Panc1 (cell line): Measurements from ENCODE around the gene FH. TPM values are rescaled to one million over a fixed set of nuclear protein-coding genes. Genes with fewer than 3 reads are reported as not detected.

Experiments used
- ATAC-seq: fragments of 200-7000 bp; cut with Tn5 transposase; 2 replicates; pipeline ENCODE4 v1.9.1; 2020; ENCODE audit warnings: mild to moderate bottlenecking, moderate library complexity
- BruUV-seq: library from RNA; stranded (reverse); fragments of 400-500 nt; replicated peaks from 2 replicates; lab custom pipeline; 2021; lab: Mats Ljungman, UMichigan
- CTCF ChIA-PET: fragments of 300-600 bp; sonication (Branson Sonifier 250); formaldehyde crosslinking; loops from one replicate; lab custom pipeline; 2022; ENCODE audit warnings: antibody characterized with exemption; lab: Charles Lee
- POLR2A ChIA-PET: fragments of 300-600 bp; sonication (Branson Sonifier 250); formaldehyde crosslinking; loops from one replicate; lab custom pipeline; 2022; ENCODE audit warnings: antibody characterized with exemption; lab: Charles Lee
- DNase-seq: peaks from one replicate; pipeline ENCODE4 v3.0.0-alpha.2; 2010; ENCODE audit warnings: low read depth, low spot score
- H3K27ac ChIP-seq: 2 replicates; pipeline ENCODE4 v1.5.1; 2011; ENCODE audit warnings: mild to moderate bottlenecking, low read length, inconsistent platforms
- H3K27me3 ChIP-seq: fragments of 200-500 bp; sonication (Bioruptor generic); 2 replicates; pipeline ENCODE4 v1.6.0; 2014; ENCODE audit warnings: low read length, inconsistent platforms; ENCODE audit not compliant: control insufficient read depth, insufficient read depth
- H3K36me3 ChIP-seq: fragments of 200-500 bp; sonication (Bioruptor generic); 2 replicates; pipeline ENCODE4 v1.5.1; 2014; ENCODE audit warnings: inconsistent platforms, mild to moderate bottlenecking, low read length, moderate library complexity; ENCODE audit not compliant: control insufficient read depth, insufficient read depth
- H3K4me1 ChIP-seq: 2 replicates; pipeline ENCODE4 v1.5.1; 2011; ENCODE audit warnings: inconsistent platforms, mild to moderate bottlenecking, low read length, moderate library complexity; ENCODE audit not compliant: control insufficient read depth, insufficient read depth
- H3K4me3 ChIP-seq, 2 experiments: 2 replicates each; pipeline ENCODE4 v1.5.1; 2011 to 2012; ENCODE audit warnings: low read depth in 2 of 2, low read length in 2 of 2, mild to moderate bottlenecking in 2 of 2, inconsistent platforms in 1 of 2, moderate library complexity in 1 of 2
- H3K9me3 ChIP-seq: fragments of 200-500 bp; sonication (Bioruptor generic); 2 replicates; pipeline ENCODE4 v1.5.1; 2014; ENCODE audit warnings: low read depth, mild to moderate bottlenecking, inconsistent platforms, low read length, moderate library complexity; ENCODE audit not compliant: control insufficient read depth, insufficient read depth
- POLR2AphosphoS5 ChIP-seq: IDR thresholded peaks from 2 replicates; pipeline ENCODE4 v1.6.1; 2012; ENCODE audit warnings: mild to moderate bottlenecking, low read depth, low read length, moderate library complexity
- SIN3A ChIP-seq: IDR thresholded peaks from 2 replicates; pipeline ENCODE4 v1.6.1; 2012; ENCODE audit warnings: low read depth, mild to moderate bottlenecking, low read length, moderate library complexity, borderline replicate concordance; ENCODE audit not compliant: insufficient read depth
- TCF7L2 ChIP-seq: IDR thresholded peaks from 2 replicates; pipeline ENCODE4 v1.6.1; 2011; ENCODE audit warnings: mild to moderate bottlenecking, low read depth, low read length, inconsistent platforms
- in situ Hi-C: cut with HindIII; loops from 2 replicates; pipeline ENCODE4 v1.10.0; 2016; ENCODE audit warnings: low sequenced_read_pairs, low pct_unique_long_range_greater_than_20kb
- intact Hi-C: fragments of 100-400 bp; cut with micrococcal nuclease; formaldehyde crosslinking; loops from one replicate; pipeline ENCODE4 v1.10.0; 2022; ENCODE audit not compliant: unreplicated experiment
- total RNA-seq: library from RNA; stranded (reverse); gene quantifications from one replicate; pipeline ENCODE4 v1.2.1, GENCODE V29; 2021; ENCODE audit not compliant: unreplicated experiment
- TF ChIP-seq, protein P1 (sequence below), 2 experiments: IDR thresholded peaks; 2 replicates each; pipeline ENCODE4 v1.6.1; 2011 to 2012; ENCODE audit warnings: low read depth in 2 of 2, control low read depth in 1 of 2, low read length in 1 of 2, mild to moderate bottlenecking in 1 of 2, moderate library complexity in 1 of 2; ENCODE audit not compliant: insufficient read depth in 1 of 2
- TF ChIP-seq, protein P2 (sequence below): fragments of 450-650 bp; IDR thresholded peaks from 2 replicates; pipeline ENCODE4 v1.5.1; 2017; ENCODE audit warnings: mild to moderate bottlenecking

Gene FH
- total RNA-seq, 1 experiment from 2014 or later = 87.1 TPM

DNA sequence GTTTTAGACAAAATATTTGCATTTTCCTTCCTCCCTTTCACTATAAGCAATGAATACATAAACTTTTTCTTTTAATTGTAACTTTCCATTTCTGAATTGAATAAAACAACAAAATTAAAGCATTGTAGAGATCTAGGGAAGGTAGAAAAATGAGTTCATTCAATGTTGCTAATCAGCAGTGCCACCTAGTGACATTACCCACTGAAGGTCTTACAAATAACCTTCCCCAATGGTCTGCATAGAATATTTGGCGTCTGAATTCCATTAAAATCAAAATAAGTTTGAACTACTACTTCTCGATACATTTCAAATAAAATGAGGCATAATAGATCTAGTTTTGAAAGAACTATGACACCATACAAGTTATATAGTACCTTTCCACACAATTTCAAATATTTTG, 19.6 kb downstream of the FH start:
- in situ Hi-C loops (no loop called here), intact Hi-C loops (loop anchor here (5.0 kb wide), 1 partner anchor 768 kb away; no protein-coding TSS in a partner anchor)
- no peak for ATAC-seq
- H3K9me3 ChIP-seq = no peaks in the 10 kb centered on the region
- H3K27me3 ChIP-seq = no peaks in the 10 kb centered on the region
- CTCF ChIA-PET = interaction anchor here (0.7 to 0.8 kb wide), 2 partner anchors 393 to 768 kb away, joined by 4 to 5 read pairs; no protein-coding TSS in a partner anchor
- DNase-seq = no peak
- POLR2A ChIA-PET = interaction anchor here (1.1 kb wide), 1 partner anchor 205 kb away, joined by 3 read pairs; no protein-coding TSS in a partner anchor
- no peak for TF ChIP-seq POLR2AphosphoS5
- TF ChIP-seq, protein P1, sequence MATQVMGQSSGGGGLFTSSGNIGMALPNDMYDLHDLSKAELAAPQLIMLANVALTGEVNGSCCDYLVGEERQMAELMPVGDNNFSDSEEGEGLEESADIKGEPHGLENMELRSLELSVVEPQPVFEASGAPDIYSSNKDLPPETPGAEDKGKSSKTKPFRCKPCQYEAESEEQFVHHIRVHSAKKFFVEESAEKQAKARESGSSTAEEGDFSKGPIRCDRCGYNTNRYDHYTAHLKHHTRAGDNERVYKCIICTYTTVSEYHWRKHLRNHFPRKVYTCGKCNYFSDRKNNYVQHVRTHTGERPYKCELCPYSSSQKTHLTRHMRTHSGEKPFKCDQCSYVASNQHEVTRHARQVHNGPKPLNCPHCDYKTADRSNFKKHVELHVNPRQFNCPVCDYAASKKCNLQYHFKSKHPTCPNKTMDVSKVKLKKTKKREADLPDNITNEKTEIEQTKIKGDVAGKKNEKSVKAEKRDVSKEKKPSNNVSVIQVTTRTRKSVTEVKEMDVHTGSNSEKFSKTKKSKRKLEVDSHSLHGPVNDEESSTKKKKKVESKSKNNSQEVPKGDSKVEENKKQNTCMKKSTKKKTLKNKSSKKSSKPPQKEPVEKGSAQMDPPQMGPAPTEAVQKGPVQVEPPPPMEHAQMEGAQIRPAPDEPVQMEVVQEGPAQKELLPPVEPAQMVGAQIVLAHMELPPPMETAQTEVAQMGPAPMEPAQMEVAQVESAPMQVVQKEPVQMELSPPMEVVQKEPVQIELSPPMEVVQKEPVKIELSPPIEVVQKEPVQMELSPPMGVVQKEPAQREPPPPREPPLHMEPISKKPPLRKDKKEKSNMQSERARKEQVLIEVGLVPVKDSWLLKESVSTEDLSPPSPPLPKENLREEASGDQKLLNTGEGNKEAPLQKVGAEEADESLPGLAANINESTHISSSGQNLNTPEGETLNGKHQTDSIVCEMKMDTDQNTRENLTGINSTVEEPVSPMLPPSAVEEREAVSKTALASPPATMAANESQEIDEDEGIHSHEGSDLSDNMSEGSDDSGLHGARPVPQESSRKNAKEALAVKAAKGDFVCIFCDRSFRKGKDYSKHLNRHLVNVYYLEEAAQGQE (IDR thresholded peaks at IDR 0.05; ENCODE audit: insufficient read depth in 1 of 2, low read depth in 2 of 2, low read length in 1 of 2) = no peak
- TF ChIP-seq TCF7L2 = no peak
- TF ChIP-seq SIN3A = no peak
- TF ChIP-seq, protein P2, sequence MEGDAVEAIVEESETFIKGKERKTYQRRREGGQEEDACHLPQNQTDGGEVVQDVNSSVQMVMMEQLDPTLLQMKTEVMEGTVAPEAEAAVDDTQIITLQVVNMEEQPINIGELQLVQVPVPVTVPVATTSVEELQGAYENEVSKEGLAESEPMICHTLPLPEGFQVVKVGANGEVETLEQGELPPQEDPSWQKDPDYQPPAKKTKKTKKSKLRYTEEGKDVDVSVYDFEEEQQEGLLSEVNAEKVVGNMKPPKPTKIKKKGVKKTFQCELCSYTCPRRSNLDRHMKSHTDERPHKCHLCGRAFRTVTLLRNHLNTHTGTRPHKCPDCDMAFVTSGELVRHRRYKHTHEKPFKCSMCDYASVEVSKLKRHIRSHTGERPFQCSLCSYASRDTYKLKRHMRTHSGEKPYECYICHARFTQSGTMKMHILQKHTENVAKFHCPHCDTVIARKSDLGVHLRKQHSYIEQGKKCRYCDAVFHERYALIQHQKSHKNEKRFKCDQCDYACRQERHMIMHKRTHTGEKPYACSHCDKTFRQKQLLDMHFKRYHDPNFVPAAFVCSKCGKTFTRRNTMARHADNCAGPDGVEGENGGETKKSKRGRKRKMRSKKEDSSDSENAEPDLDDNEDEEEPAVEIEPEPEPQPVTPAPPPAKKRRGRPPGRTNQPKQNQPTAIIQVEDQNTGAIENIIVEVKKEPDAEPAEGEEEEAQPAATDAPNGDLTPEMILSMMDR = peak; percentile 62; the same call in 1 of the 2 replicates
- H3K4me1 ChIP-seq = no peaks in the 10 kb centered on the region
- no TSS peak for BruUV-seq
- peaks cover 26% of the 10 kb centered on the region for H3K36me3 ChIP-seq
- no peak overlapping the region for H3K4me3 ChIP-seq
- H3K27ac ChIP-seq = no peak overlapping the region

DNA sequence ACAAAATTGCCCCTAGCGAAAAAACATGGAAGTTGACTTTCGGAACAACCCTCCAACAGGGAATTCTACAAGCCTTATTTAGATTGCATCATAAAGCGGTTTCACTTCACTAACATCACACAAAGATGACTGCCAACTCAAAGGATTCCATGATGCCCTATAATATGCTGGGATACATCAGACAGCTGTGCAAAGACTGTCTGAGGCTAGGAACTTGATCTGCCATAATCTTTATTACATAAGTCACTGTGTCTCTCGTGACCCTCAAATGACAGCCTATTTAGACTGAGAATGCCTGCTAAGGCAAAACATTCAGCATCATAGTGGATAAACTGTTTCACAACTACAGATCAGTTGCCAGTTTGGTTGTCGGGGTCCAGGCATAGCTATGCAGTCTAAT, 23.8 kb downstream of the FH start:
- H3K27ac ChIP-seq = no peak overlapping the region
- no TSS peak for BruUV-seq
- intact Hi-C loops (no loop called here), in situ Hi-C loops (no loop called here)
- no peaks in the 10 kb centered on the region for H3K4me1 ChIP-seq
- TF ChIP-seq SIN3A (no peak), POLR2AphosphoS5 (no peak), TCF7L2 (no peak)
- TF ChIP-seq, protein P1 (IDR thresholded peaks at IDR 0.05; ENCODE audit: insufficient read depth in 1 of 2, low read depth in 2 of 2, low read length in 1 of 2) = no peak
- TF ChIP-seq, protein P2 = no peak
- CTCF ChIA-PET = no interaction called here
- H3K9me3 ChIP-seq = no peaks in the 10 kb centered on the region
- POLR2A ChIA-PET = no interaction called here
- H3K27me3 ChIP-seq = no peaks in the 10 kb centered on the region
- H3K36me3 ChIP-seq = peaks cover 12% of the 10 kb centered on the region
- DNase-seq (no peak), ATAC-seq (no peak)
- H3K4me3 ChIP-seq = no peak overlapping the region
